HepG2 (cell line): ENCODE results near the gene CST3. TPM values are rescaled to one million over a fixed set of nuclear protein-coding genes. Genes with fewer than 3 reads are reported as not detected.

Experiments
- ATF1 ChIP-seq: IDR thresholded peaks from 2 replicates; pipeline ENCODE4 v1.6.1; 2016; ENCODE audit warnings: mild to moderate bottlenecking, control low read depth
- BCL3 ChIP-seq: sonication (generic); formaldehyde crosslinking; IDR thresholded peaks from 2 replicates; pipeline ENCODE4 v1.5.1; 2020; ENCODE audit warnings: mild to moderate bottlenecking, missing genetic modification reagents, moderate library complexity
- CC2D1A ChIP-seq: sonication (generic); formaldehyde crosslinking; IDR thresholded peaks from 2 replicates; pipeline ENCODE4 v1.8.1; 2023; ENCODE audit warnings: mild to moderate bottlenecking, missing genetic modification reagents
- FOSL1 ChIP-seq: sonication (generic); formaldehyde crosslinking; IDR thresholded peaks from 2 replicates; pipeline ENCODE4 v1.9.0; 2021; ENCODE audit warnings: missing genetic modification reagents, borderline replicate concordance
- GABPA ChIP-seq, 2 experiments: IDR thresholded peaks; 2 replicates each; pipeline ENCODE4 v1.6.1; 2011 to 2016; ENCODE audit warnings: low read depth in 2 of 2, low read length in 1 of 2, missing biosample characterization in 1 of 2, missing genetic modification characterization in 1 of 2
- HHEX ChIP-seq: IDR thresholded peaks from 2 replicates; pipeline ENCODE4 v1.6.1; 2016; ENCODE audit warnings: control low read depth
- IRF2 ChIP-seq: IDR thresholded peaks from 2 replicates; pipeline ENCODE4 v1.6.1; 2018; ENCODE audit warnings: missing genetic modification reagents, missing compliant biosample characterization
- MAFK ChIP-seq, 2 experiments: IDR thresholded peaks in 1 of 2; conservative IDR thresholded peaks in 1 of 2; 2 replicates each; pipeline ENCODE4 v1.6.1; 2011; ENCODE audit warnings: improper control_type of control experiment in 2 of 2, low read length in 2 of 2
- MLX ChIP-seq: IDR thresholded peaks from 2 replicates; pipeline ENCODE4 v1.6.1; 2016
- MXD4 ChIP-seq: IDR thresholded peaks from 2 replicates; pipeline ENCODE4 v1.6.1; 2016; ENCODE audit warnings: mild to moderate bottlenecking, missing biosample characterization, missing genetic modification reagents
- PATZ1 ChIP-seq: sonication (generic); formaldehyde crosslinking; IDR thresholded peaks from 2 replicates; pipeline ENCODE4 v1.4.0; 2020; ENCODE audit warnings: missing genetic modification reagents
- PBX2 ChIP-seq: IDR thresholded peaks from 2 replicates; pipeline ENCODE4 v1.6.1; 2016; ENCODE audit warnings: control low read depth
- RFX5 ChIP-seq: IDR thresholded peaks from 2 replicates; pipeline ENCODE4 v1.6.1; 2011; ENCODE audit warnings: low read depth, low read length, improper control_type of control experiment
- SOX6 ChIP-seq, 2 experiments: fragments of 450-650 bp in 1 of 2; sonication (generic) in 1 of 2; formaldehyde crosslinking in 1 of 2; IDR thresholded peaks; 2 replicates each; pipeline versions ENCODE4 v1.4.0 to v1.6.1; 2017 to 2020; ENCODE audit warnings: antibody characterized with exemption in 1 of 2, mild to moderate bottlenecking in 1 of 2, missing genetic modification reagents in 1 of 2
- ZBTB44 ChIP-seq: sonication (generic); formaldehyde crosslinking; IDR thresholded peaks from 2 replicates; pipeline ENCODE4 v1.4.0; 2020; ENCODE audit warnings: missing genetic modification reagents
- ZFYVE20 ChIP-seq: sonication (generic); formaldehyde crosslinking; IDR thresholded peaks from 2 replicates; pipeline ENCODE4 v1.8.0; 2023; ENCODE audit warnings: low read depth, mild to moderate bottlenecking, moderate library complexity, missing genetic modification reagents, borderline replicate concordance
- ZNF557 ChIP-seq: sonication (generic); formaldehyde crosslinking; IDR thresholded peaks from 2 replicates; pipeline ENCODE4 v1.4.0; 2020; ENCODE audit warnings: missing genetic modification reagents
- ZNF687 ChIP-seq: sonication (generic); formaldehyde crosslinking; IDR thresholded peaks from 2 replicates; pipeline ENCODE4 v1.5.1; 2020; ENCODE audit warnings: mild to moderate bottlenecking, missing genetic modification reagents, moderate library complexity
- polyA plus RNA-seq, 8 experiments: library from polyadenylated mRNA; depleted of rRNA in 3 of 8; stranded (reverse) in 7 of 8; unstranded in 1 of 8; fragments of >200 nt; fragmentation: Illumina TruSeq in 4 of 8; extraction: Trizol in 4 of 8; gene quantifications; 2 replicates each; pipeline versions ENCODE4 v1.2.1 to v1.2.3, GENCODE V29; 2011 to 2016; ENCODE audit warnings: low read depth in 4 of 8, missing spikeins in 1 of 8, mixed read lengths in 1 of 8; ENCODE audit not compliant: insufficient read depth in 1 of 8
- total RNA-seq, 5 experiments: library from RNA; depleted of rRNA; stranded (reverse); fragments of >200 nt; fragmentation: Illumina TruSeq; extraction: Trizol; gene quantifications; 2 replicates each; pipeline ENCODE4 v1.2.3, GENCODE V29; 2016; ENCODE audit warnings: low read depth in 1 of 5

Gene CST3
- total and polyA plus RNA-seq, 2 of the 13 experiments (the other 11 are each of a cell fraction or from before 2014, with no cell fraction given): 690 to 1,005 TPM

- no peak for TF ChIP-seq SOX6 (IDR thresholded peaks at IDR 0.05)
- TF ChIP-seq SOX6 (CRISPR knock-in tag; IDR thresholded peaks at IDR 0.05): 0 out of 2 replicates have a peak, but pooled peaks have one; percentile 9
- no peak for TF ChIP-seq BCL3 (CRISPR knock-in tag)
- TF ChIP-seq RFX5: no peak
- TF ChIP-seq MAFK (conservative IDR thresholded peaks at IDR 0.05 in 1 of 2, IDR thresholded peaks at IDR 0.05 in 1 of 2; ENCODE audit: low read length in 2 of 2): no peak
- TF ChIP-seq GABPA (IDR thresholded peaks at IDR 0.05; ENCODE audit: low read depth, low read length): no peak
- TF ChIP-seq GABPA (CRISPR knock-in tag; IDR thresholded peaks at IDR 0.05; ENCODE audit: low read depth): no peak
- peak; percentile 92 for TF ChIP-seq MLX (CRISPR knock-in tag)
- TF ChIP-seq FOSL1: no peak
- TF ChIP-seq MXD4 (CRISPR knock-in tag): peak; percentile 50
- peak; percentile 61; the same call in 1 of the 2 replicates for TF ChIP-seq ZNF557 (CRISPR knock-in tag)
- TF ChIP-seq ZFYVE20: no peak
- TF ChIP-seq ZBTB44 (CRISPR knock-in tag): no peak
- no peak for TF ChIP-seq ATF1 (CRISPR knock-in tag)
- TF ChIP-seq HHEX (CRISPR knock-in tag): no peak; the same call in 1 of the 2 replicates
- peak; percentile 45 for TF ChIP-seq PATZ1
- no peak for TF ChIP-seq CC2D1A (CRISPR knock-in tag)
- TF ChIP-seq ZNF687 (CRISPR knock-in tag): peak; percentile 90
- no peak; the same call in 1 of the 2 replicates for TF ChIP-seq IRF2 (CRISPR knock-in tag)
- no peak for TF ChIP-seq PBX2 (CRISPR knock-in tag)
Observed at GRCh38 chr20:23586735-23587525, 50.8 kb downstream of the CST3 start (continued).
